HepG2 (cell line): ENCODE data around the gene ARL16. TPM values are rescaled to one million over a fixed set of nuclear protein-coding genes. Genes with fewer than 3 reads are reported as not detected.

Source experiments
- AFF4 ChIP-seq: sonication (generic); formaldehyde crosslinking; IDR thresholded peaks from 2 replicates; pipeline ENCODE4 v1.4.0; 2020; ENCODE audit warnings: missing genetic modification reagents
- CENPT ChIP-seq: sonication (generic); formaldehyde crosslinking; IDR thresholded peaks from 2 replicates; pipeline ENCODE4 v1.8.0; 2022; ENCODE audit warnings: low read depth, mild to moderate bottlenecking, moderate library complexity, missing genetic modification reagents
- CHD4 ChIP-seq: fragments of 200-600 bp; sonication (generic); IDR thresholded peaks from 2 replicates; pipeline ENCODE4 v1.7.0; 2017; ENCODE audit warnings: mild to moderate bottlenecking, low read length, borderline replicate concordance
- MBNL3 ChIP-seq: fragments of 250-450 bp; sonication (Bioruptor Pico); conservative IDR thresholded peaks from 2 replicates; pipeline ENCODE4 v1.8.0; 2022; ENCODE audit warnings: mild to moderate bottlenecking, inconsistent platforms
- MXD3 ChIP-seq: IDR thresholded peaks from 2 replicates; pipeline ENCODE4 v1.6.1; 2016; ENCODE audit warnings: mild to moderate bottlenecking, missing biosample characterization, missing genetic modification reagents
- NFYB ChIP-seq: sonication (generic); formaldehyde crosslinking; IDR thresholded peaks from 2 replicates; pipeline ENCODE4 v1.4.0; 2020; ENCODE audit warnings: missing genetic modification reagents
- PBX3 ChIP-seq: sonication (generic); formaldehyde crosslinking; IDR thresholded peaks from 2 replicates; pipeline ENCODE4 v1.8.1; 2023; ENCODE audit warnings: missing genetic modification reagents, inconsistent platforms, borderline replicate concordance
- RBM39 ChIP-seq: fragments of 200-400 bp; formaldehyde crosslinking; IDR thresholded peaks from one replicate; pipeline ENCODE4 v1.6.1; 2018; ENCODE audit warnings: antibody characterized with exemption, mild to moderate bottlenecking, low read depth, low read length; ENCODE audit not compliant: poor library complexity, severe bottlenecking
- ZNF558 ChIP-seq: sonication (generic); formaldehyde crosslinking; IDR thresholded peaks from 2 replicates; pipeline ENCODE4 v1.9.0; 2022; ENCODE audit warnings: mild to moderate bottlenecking, missing genetic modification reagents, borderline replicate concordance
- ZNF687 ChIP-seq: sonication (generic); formaldehyde crosslinking; IDR thresholded peaks from 2 replicates; pipeline ENCODE4 v1.5.1; 2020; ENCODE audit warnings: mild to moderate bottlenecking, missing genetic modification reagents, moderate library complexity
- polyA plus RNA-seq, 8 experiments: library from polyadenylated mRNA; depleted of rRNA in 3 of 8; stranded (reverse) in 7 of 8; unstranded in 1 of 8; fragments of >200 nt; fragmentation: Illumina TruSeq in 4 of 8; extraction: Trizol in 4 of 8; gene quantifications; 2 replicates each; pipeline versions ENCODE4 v1.2.1 to v1.2.3, GENCODE V29; 2011 to 2016; ENCODE audit warnings: low read depth in 4 of 8, missing spikeins in 1 of 8, mixed read lengths in 1 of 8; ENCODE audit not compliant: insufficient read depth in 1 of 8
- total RNA-seq, 5 experiments: library from RNA; depleted of rRNA; stranded (reverse); fragments of >200 nt; fragmentation: Illumina TruSeq; extraction: Trizol; gene quantifications; 2 replicates each; pipeline ENCODE4 v1.2.3, GENCODE V29; 2016; ENCODE audit warnings: low read depth in 1 of 5

The ARL16 gene
- total and polyA plus RNA-seq, 2 of the 13 experiments (the other 11 are each of a cell fraction or from before 2014, with no cell fraction given) = 20.8 to 30.8 TPM

GRCh38 chr17:81644976-81645952 lies 38.3 kb downstream of the ARL16 start (continued):
- 0 out of 2 replicates have a peak, but pooled peaks have one; percentile 5 for TF ChIP-seq ZNF687 (CRISPR knock-in tag)
- no peak for TF ChIP-seq MXD3
- no peak for TF ChIP-seq AFF4 (CRISPR knock-in tag)
- no peak for TF ChIP-seq MBNL3
- TF ChIP-seq ZNF558 (CRISPR knock-in tag) = no peak
- no peak for TF ChIP-seq CENPT (CRISPR knock-in tag)
- TF ChIP-seq PBX3 (CRISPR knock-in tag) = no peak
- no peak for TF ChIP-seq CHD4
- TF ChIP-seq RBM39 = no peak
- TF ChIP-seq NFYB = no peak
